GM12872 (cell line): ENCODE data around the gene FAM151B.

ENCODE experiments used
- CTCF ChIP-seq: IDR thresholded peaks from 3 replicates; pipeline ENCODE4 v1.5.1; 2011; ENCODE audit warnings: low read depth, mild to moderate bottlenecking, low read length, moderate library complexity; ENCODE audit not compliant: insufficient read depth

FAM151B gene

GRCh38 chr5:80565330-80565729 is 77.4 kb downstream of the FAM151B start:
- TF ChIP-seq CTCF = no peak

- TF ChIP-seq CTCF = no peak
Measured at GRCh38 chr5:80566711-80567259, 78.9 kb downstream of the FAM151B start.

GRCh38 chr5:80568251-80568650 is 80.4 kb downstream of the FAM151B start:
- TF ChIP-seq CTCF = no peak

- no peak for TF ChIP-seq CTCF
Measured at GRCh38 chr5:80569086-80569960, 81.4 kb downstream of the FAM151B start.

GRCh38 chr5:80569961-80570786 is 82.3 kb downstream of the FAM151B start, which contains the start of gene ANKRD34B:
Gene ANKRD34B (minus strand): TSS chr5:80570280. CDS start chr5:80560019, 10,261 bp downstream.
- no peak for TF ChIP-seq CTCF

- TF ChIP-seq CTCF = no peak
Measured at GRCh38 chr5:80573062-80573461, 85.2 kb downstream of the FAM151B start.

GRCh38 chr5:80576383-80576782 is 88.5 kb downstream of the FAM151B start:
- no peak for TF ChIP-seq CTCF
